Keratinocyte (primary cell): Measurements from ENCODE around the gene GRK6. TPM values are rescaled to one million over a fixed set of nuclear protein-coding genes. Genes with fewer than 3 reads are reported as not detected.

Experiments used
- DNase-seq: peaks from one replicate; pipeline ENCODE4 v3.0.0-alpha.2; 2011; ENCODE audit warnings: low read depth, missing footprints, low spot score
- FAIRE-seq: peaks from 2 replicates; lab custom pipeline; 2011; peaks lifted over from hg19 to GRCh38; lab: Jason Lieb, UNC
- H2AFZ ChIP-seq: 2 replicates; pipeline ENCODE4 v1.6.0; 2012; ENCODE audit warnings: low read length, control low read depth, inconsistent platforms; ENCODE audit not compliant: control insufficient read depth
- H3K27ac ChIP-seq: 2 replicates; pipeline ENCODE4 v1.5.1; 2011; ENCODE audit warnings: low read length; ENCODE audit not compliant: control insufficient read depth, insufficient read depth
- H3K27me3 ChIP-seq: 3 replicates; pipeline ENCODE4 v1.6.0; 2011; ENCODE audit warnings: low read length; ENCODE audit not compliant: control insufficient read depth, insufficient read depth; ENCODE audit errors: extremely low read depth
- H3K36me3 ChIP-seq, 2 experiments: 2 replicates in 1 of 2; 3 replicates in 1 of 2; pipeline ENCODE4 v1.5.1; 2011; ENCODE audit warnings: low read length in 2 of 2, mild to moderate bottlenecking in 1 of 2; ENCODE audit not compliant: control insufficient read depth in 2 of 2, insufficient read depth in 2 of 2; ENCODE audit errors: extremely low read depth in 1 of 2
- H3K4me1 ChIP-seq: 3 replicates; pipeline ENCODE4 v1.5.1; 2011; ENCODE audit warnings: low read length; ENCODE audit not compliant: control insufficient read depth, insufficient read depth; ENCODE audit errors: extremely low read depth
- H3K4me2 ChIP-seq: 3 replicates; pipeline ENCODE4 v1.6.0; 2011; ENCODE audit warnings: low read depth, low read length; ENCODE audit not compliant: control insufficient read depth, insufficient read depth; ENCODE audit errors: extremely low read depth
- H3K4me3 ChIP-seq, 3 experiments: fragments of 200-600 bp in 1 of 3; sonication (generic) in 1 of 3; 2 replicates in 2 of 3; 3 replicates in 1 of 3; pipeline ENCODE4 v1.5.1; 2011 to 2016; ENCODE audit warnings: low read length in 3 of 3, mild to moderate bottlenecking in 3 of 3, control low read depth in 2 of 3, inconsistent platforms in 1 of 3, low read depth in 1 of 3, mixed read lengths in 1 of 3, mixed run types in 1 of 3, moderate library complexity in 1 of 3; ENCODE audit not compliant: control insufficient read depth in 2 of 3, insufficient read depth in 2 of 3; ENCODE audit errors: extremely low read depth in 1 of 3
- H3K79me2 ChIP-seq: 2 replicates; pipeline ENCODE4 v1.6.0; 2012; ENCODE audit warnings: low read length; ENCODE audit not compliant: control insufficient read depth, insufficient read depth
- H3K9ac ChIP-seq: 3 replicates; pipeline ENCODE4 v1.6.0; 2011; ENCODE audit warnings: low read length; ENCODE audit not compliant: control insufficient read depth, insufficient read depth; ENCODE audit errors: extremely low read depth
- H3K9me1 ChIP-seq: 3 replicates; pipeline ENCODE4 v1.6.0; 2011; ENCODE audit warnings: low read length; ENCODE audit not compliant: control insufficient read depth, insufficient read depth; ENCODE audit errors: extremely low read depth
- H3K9me3 ChIP-seq: 2 replicates; pipeline ENCODE4 v1.5.1; 2012; ENCODE audit warnings: low read depth, low read length; ENCODE audit not compliant: control insufficient read depth
- H4K20me1 ChIP-seq: 3 replicates; pipeline ENCODE4 v1.6.0; 2011; ENCODE audit warnings: low read length; ENCODE audit not compliant: control insufficient read depth, insufficient read depth; ENCODE audit errors: extremely low read depth
- EZH2 ChIP-seq: IDR thresholded peaks from one replicate; pipeline ENCODE4 v1.6.1; 2012; ENCODE audit warnings: inconsistent platforms, mild to moderate bottlenecking, low read length, moderate library complexity
- dilution Hi-C: fragments of 300-500 bp; cut with MboI; formaldehyde crosslinking; loops from one replicate; pipeline ENCODE4 v1.7.0; 2020; ENCODE audit warnings: low sequenced_read_pairs; ENCODE audit not compliant: extremely low pct_ligation_motif_present
- polyA plus RNA-seq, 5 experiments: library from polyadenylated mRNA; depleted of rRNA in 3 of 5; stranded (reverse) in 3 of 5; stranded (forward) in 1 of 5; unstranded in 1 of 5; fragments of >200 nt; gene quantifications; 1 replicate in 1 of 5; 2 replicates in 3 of 5; 3 replicates in 1 of 5; pipeline versions ENCODE4 v1.2.1 to v1.2.3, GENCODE V29; 2011 to 2012; ENCODE audit warnings: missing spikeins in 2 of 5, low read depth in 1 of 5, low replicate concordance in 1 of 5
- TF ChIP-seq, protein P1 (sequence below), 3 experiments: IDR thresholded peaks in 1 of 3; conservative IDR thresholded peaks in 1 of 3; optimal IDR thresholded peaks in 1 of 3; 2 replicates in 2 of 3; 3 replicates in 1 of 3; pipeline versions ENCODE3 to v1.5.1; 2011; ENCODE audit warnings: low read length in 3 of 3, mild to moderate bottlenecking in 3 of 3, moderate library complexity in 2 of 3, control low read depth in 1 of 3, inconsistent platforms in 1 of 3; ENCODE audit not compliant: insufficient read depth in 2 of 3; ENCODE audit errors: extremely low read depth in 1 of 3

The GRK6 gene
- polyA plus RNA-seq, 1 donor (not counting 4 experiments of a cell fraction or from before 2014, with no cell fraction given) = 29.9 TPM

DNA sequence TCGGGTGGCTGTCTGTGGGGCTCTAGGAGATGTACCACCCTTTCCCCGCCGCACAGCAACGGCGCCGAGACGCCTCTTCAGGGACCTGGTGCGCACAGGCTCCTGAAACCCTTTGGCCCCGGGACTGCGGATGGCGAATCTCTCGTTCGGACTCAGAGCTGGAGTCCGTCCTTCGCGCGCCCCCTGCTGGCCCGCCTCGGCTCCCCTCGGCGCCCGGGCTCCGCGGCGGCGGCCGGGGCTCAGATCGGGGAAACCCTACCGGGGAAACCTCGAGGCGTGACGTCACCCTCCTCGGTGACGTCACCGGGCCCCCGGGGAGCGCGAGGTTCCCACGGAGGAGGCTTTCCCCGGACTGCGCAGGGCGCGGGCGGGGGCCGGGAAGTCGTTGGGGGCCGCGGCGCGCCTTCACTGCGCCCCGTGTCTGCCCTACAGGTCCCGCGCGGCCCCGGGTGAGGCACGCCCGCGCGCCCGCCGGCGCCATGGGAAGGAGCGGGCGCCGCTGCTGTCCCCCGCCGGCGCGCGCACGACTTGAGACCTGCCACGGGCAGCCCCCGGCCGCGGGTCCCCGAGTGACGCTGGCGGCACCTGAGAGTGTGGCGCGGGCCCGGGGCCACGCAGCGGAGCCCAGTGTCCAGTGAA, 28.0 kb downstream of the GRK6 start:
- H3K4me3 ChIP-seq = peak overlapping the region; percentile 30 to 62 (median 50)
- no peaks in the 10 kb centered on the region for H3K9me3 ChIP-seq
- peak overlapping the region; percentile 43 for H3K27ac ChIP-seq
- TF ChIP-seq, protein P1, sequence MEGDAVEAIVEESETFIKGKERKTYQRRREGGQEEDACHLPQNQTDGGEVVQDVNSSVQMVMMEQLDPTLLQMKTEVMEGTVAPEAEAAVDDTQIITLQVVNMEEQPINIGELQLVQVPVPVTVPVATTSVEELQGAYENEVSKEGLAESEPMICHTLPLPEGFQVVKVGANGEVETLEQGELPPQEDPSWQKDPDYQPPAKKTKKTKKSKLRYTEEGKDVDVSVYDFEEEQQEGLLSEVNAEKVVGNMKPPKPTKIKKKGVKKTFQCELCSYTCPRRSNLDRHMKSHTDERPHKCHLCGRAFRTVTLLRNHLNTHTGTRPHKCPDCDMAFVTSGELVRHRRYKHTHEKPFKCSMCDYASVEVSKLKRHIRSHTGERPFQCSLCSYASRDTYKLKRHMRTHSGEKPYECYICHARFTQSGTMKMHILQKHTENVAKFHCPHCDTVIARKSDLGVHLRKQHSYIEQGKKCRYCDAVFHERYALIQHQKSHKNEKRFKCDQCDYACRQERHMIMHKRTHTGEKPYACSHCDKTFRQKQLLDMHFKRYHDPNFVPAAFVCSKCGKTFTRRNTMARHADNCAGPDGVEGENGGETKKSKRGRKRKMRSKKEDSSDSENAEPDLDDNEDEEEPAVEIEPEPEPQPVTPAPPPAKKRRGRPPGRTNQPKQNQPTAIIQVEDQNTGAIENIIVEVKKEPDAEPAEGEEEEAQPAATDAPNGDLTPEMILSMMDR (optimal IDR thresholded peaks at IDR 0.05 in 1 of 3, IDR thresholded peaks at IDR 0.05 in 1 of 3, conservative IDR thresholded peaks at IDR 0.05 in 1 of 3; ENCODE audit: extremely low read depth in 1 of 3, insufficient read depth in 2 of 3, low read length in 3 of 3) = peak in 2 of 3 experiments; percentile 67 to 77
- TF ChIP-seq EZH2 = no peak
- H3K79me2 ChIP-seq = no peaks in the 10 kb centered on the region
- peaks cover 22% of the 10 kb centered on the region for H3K4me1 ChIP-seq
- no peaks in the 10 kb centered on the region for H3K9me1 ChIP-seq
- H4K20me1 ChIP-seq = peaks cover 5% of the 10 kb centered on the region
- H3K9ac ChIP-seq = peak overlapping the region; percentile 66
- H3K27me3 ChIP-seq = no peaks in the 10 kb centered on the region
- dilution Hi-C loops = no loop called here
- FAIRE-seq = no peak
- H3K36me3 ChIP-seq = peaks cover 12 to 15% of the 10 kb centered on the region in 2 experiments
- H3K4me2 ChIP-seq = peak overlapping the region; percentile 85
- peak overlapping the region; percentile 0 for H2AFZ ChIP-seq
- DNase-seq = no peak

GRCh38 chr5:177455036-177455660, 28.7 kb downstream of the GRK6 start:
- no peaks in the 10 kb centered on the region for H3K79me2 ChIP-seq
- H3K9me1 ChIP-seq = no peaks in the 10 kb centered on the region
- no peak for FAIRE-seq
- H3K4me3 ChIP-seq = peak overlapping the region; percentile 30 to 62 (median 57)
- peak overlapping the region; percentile 66 for H3K9ac ChIP-seq
- H3K27me3 ChIP-seq = no peaks in the 10 kb centered on the region
- H3K4me1 ChIP-seq = peaks cover 15% of the 10 kb centered on the region
- dilution Hi-C loops = no loop called here
- peaks cover 13 to 15% of the 10 kb centered on the region in 2 experiments for H3K36me3 ChIP-seq
- H2AFZ ChIP-seq = peak overlapping the region; percentile 0
- H3K9me3 ChIP-seq = no peaks in the 10 kb centered on the region
- peak overlapping the region; percentile 85 for H3K4me2 ChIP-seq
- H4K20me1 ChIP-seq = peaks cover 5% of the 10 kb centered on the region
- DNase-seq = no peak
- peak overlapping the region; percentile 43 for H3K27ac ChIP-seq
- TF ChIP-seq, protein P1 (optimal IDR thresholded peaks at IDR 0.05 in 1 of 3, IDR thresholded peaks at IDR 0.05 in 1 of 3, conservative IDR thresholded peaks at IDR 0.05 in 1 of 3; ENCODE audit: extremely low read depth in 1 of 3, insufficient read depth in 2 of 3, low read length in 3 of 3) = peak in 2 of 3 experiments; percentile 50 to 65
- TF ChIP-seq EZH2 = no peak
